Choroid plexus epithelial cell (primary cell): ENCODE measurements around the gene ZDHHC14.

ENCODE experiments used
- DNase-seq: peaks from one replicate; pipeline ENCODE4 v3.0.0-alpha.2; 2010; ENCODE audit warnings: low read depth
- H3K4me3 ChIP-seq: 2 replicates; pipeline ENCODE4 v1.5.1; 2011; ENCODE audit warnings: low read depth, mild to moderate bottlenecking, control low read depth, low read length, moderate library complexity
- CTCF ChIP-seq: conservative IDR thresholded peaks from 2 replicates; pipeline ENCODE4 v1.5.1; 2011; ENCODE audit warnings: low read depth, mild to moderate bottlenecking, control low read depth, inconsistent platforms, low read length, moderate library complexity

The ZDHHC14 gene

GRCh38 chr6:157533048-157533871 is 152.3 kb downstream of the ZDHHC14 start:
- TF ChIP-seq CTCF = no peak
- H3K4me3 ChIP-seq = no peak overlapping the region

GRCh38 chr6:157534134-157534871 is 153.3 kb downstream of the ZDHHC14 start:
- no peak for TF ChIP-seq CTCF
- DNase-seq = no peak
- no peak overlapping the region for H3K4me3 ChIP-seq

More at GRCh38 chr6:157533048-157533871, 152.3 kb downstream of the ZDHHC14 start:
- DNase-seq = no peak

- H3K4me3 ChIP-seq = no peak overlapping the region
- DNase-seq = no peak
- no peak for TF ChIP-seq CTCF
These were observed 154.0 kb downstream of the ZDHHC14 start for GRCh38 chr6:157534977-157535339.

- peak; percentile 75 for DNase-seq
- no peak for TF ChIP-seq CTCF
- no peak overlapping the region for H3K4me3 ChIP-seq
These were observed 154.6 kb downstream of the ZDHHC14 start for GRCh38 chr6:157535340-157536222.

GRCh38 chr6:157536223-157536545 is 155.2 kb downstream of the ZDHHC14 start:
- DNase-seq = no peak
- TF ChIP-seq CTCF = no peak
- H3K4me3 ChIP-seq = no peak overlapping the region

- no peak overlapping the region for H3K4me3 ChIP-seq
- no peak for TF ChIP-seq CTCF
- DNase-seq = peak; percentile 22
These were observed 156.6 kb downstream of the ZDHHC14 start for GRCh38 chr6:157537556-157537955.
